OCI-LY7 (cell line): ENCODE results near the gene CDK17. TPM values are rescaled to one million over a fixed set of nuclear protein-coding genes. Genes with fewer than 3 reads are reported as not detected.

ENCODE experiments used
- BruUV-seq: library from RNA; stranded (reverse); fragments of 400-500 nt; replicated peaks from 2 replicates; lab custom pipeline; 2021; lab: Mats Ljungman, UMichigan
- CTCF ChIA-PET: fragments of 300-600 bp; sonication (Branson Sonifier 250); formaldehyde crosslinking; loops from one replicate; lab custom pipeline; 2022; ENCODE audit warnings: antibody characterized with exemption; ENCODE audit not compliant: unreplicated experiment; lab: Charles Lee
- POLR2A ChIA-PET: fragments of 300-600 bp; sonication (Branson Sonifier 250); formaldehyde crosslinking; loops from one replicate; lab custom pipeline; 2022; ENCODE audit warnings: antibody characterized with exemption; lab: Charles Lee
- DNase-seq: peaks from one replicate; pipeline ENCODE4 v3.0.0-alpha.2; 2015; ENCODE audit warnings: low spot score
- H2AFZ ChIP-seq: fragments of 200-600 bp; sonication (generic), shearing (Covaris generic); 2 replicates; pipeline ENCODE4 v1.6.1; 2014; ENCODE audit warnings: mild to moderate bottlenecking, antibody characterized with exemption, low read length, moderate library complexity
- H3K27ac ChIP-seq: fragments of 200-600 bp; sonication (generic); 2 replicates; pipeline ENCODE4 v1.5.1; 2014; ENCODE audit warnings: mixed run types, low read depth, mild to moderate bottlenecking, moderate library complexity, low read length, inconsistent platforms; ENCODE audit not compliant: poor library complexity, severe bottlenecking
- H3K36me3 ChIP-seq: fragments of 200-600 bp; sonication (generic); 2 replicates; pipeline ENCODE4 v1.6.1; 2014; ENCODE audit warnings: mild to moderate bottlenecking, antibody characterized with exemption, low read length, moderate library complexity, mixed read lengths; ENCODE audit not compliant: insufficient read depth
- H3K4me1 ChIP-seq: fragments of 200-600 bp; sonication (generic); 2 replicates; pipeline ENCODE4 v1.5.1; 2014; ENCODE audit warnings: mild to moderate bottlenecking, low read length; ENCODE audit not compliant: insufficient read depth, poor library complexity, severe bottlenecking
- H3K4me2 ChIP-seq: fragments of 200-600 bp; sonication (generic); 2 replicates; pipeline ENCODE4 v1.6.1; 2014; ENCODE audit warnings: mild to moderate bottlenecking, low read length
- H3K4me3 ChIP-seq: fragments of 200-600 bp; sonication (generic); 2 replicates; pipeline ENCODE4 v1.5.1; 2014; ENCODE audit warnings: mild to moderate bottlenecking, low read depth, low read length; ENCODE audit not compliant: poor library complexity, severe bottlenecking
- H3K79me2 ChIP-seq: fragments of 200-600 bp; sonication (generic); 2 replicates; pipeline ENCODE4 v1.6.1; 2016; ENCODE audit warnings: low read depth, mild to moderate bottlenecking, low read length, moderate library complexity, mixed read lengths; ENCODE audit not compliant: insufficient read depth
- H3K9me2 ChIP-seq: fragments of 200-600 bp; sonication (generic); 2 replicates; pipeline ENCODE4 v1.6.1; 2016; ENCODE audit warnings: mild to moderate bottlenecking, low read length, mixed read lengths; ENCODE audit not compliant: insufficient read depth
- H3K9me3 ChIP-seq: fragments of 200-600 bp; sonication (generic); 2 replicates; pipeline ENCODE4 v1.6.1; 2014; ENCODE audit warnings: mild to moderate bottlenecking, mixed run types, low read length, mixed read lengths
- H4K20me1 ChIP-seq: fragments of 200-600 bp; sonication (generic); 2 replicates; pipeline ENCODE4 v1.6.1; 2014; ENCODE audit warnings: mild to moderate bottlenecking, antibody characterized with exemption, low read length, moderate library complexity, mixed read lengths; ENCODE audit not compliant: insufficient read depth
- EZH2phosphoT487 ChIP-seq: fragments of 200-600 bp; sonication (generic); IDR thresholded peaks from 2 replicates; pipeline ENCODE4 v1.6.1; 2018; ENCODE audit warnings: low read depth, borderline replicate concordance, mild to moderate bottlenecking, mixed run types, antibody characterized with exemption, low read length, moderate library complexity, mixed read lengths
- intact Hi-C: fragments of 100-400 bp; cut with micrococcal nuclease; formaldehyde crosslinking; loops from one replicate; pipeline ENCODE4 v1.10.0; 2022; ENCODE audit not compliant: unreplicated experiment
- total RNA-seq, 2 experiments: library from RNA; depleted of rRNA in 1 of 2; stranded (reverse); fragments of >200 nt in 1 of 2; shearing (Covaris generic) in 1 of 2; gene quantifications; 2 replicates each; pipeline ENCODE4 v1.2.3, GENCODE V29; 2014 to 2022
- TF ChIP-seq, protein P1 (sequence below): fragments of 200-600 bp; sonication (generic); conservative IDR thresholded peaks from 2 replicates; pipeline ENCODE4 v1.5.1; 2014; ENCODE audit warnings: mild to moderate bottlenecking, antibody characterized with exemption, low read length, moderate library complexity, mixed read lengths

The CDK17 gene
- total RNA-seq, 2 experiments from 2014 or later: 34.5 to 43.4 TPM

- H3K9me3 ChIP-seq: no peaks in the 10 kb centered on the region
- DNase-seq: no peak
- no peak overlapping the region for H3K4me3 ChIP-seq
- no peak overlapping the region for H3K4me2 ChIP-seq
- no peaks in the 10 kb centered on the region for H4K20me1 ChIP-seq
- no peaks in the 10 kb centered on the region for H3K79me2 ChIP-seq
- intact Hi-C loops: loop anchor here (5.0 kb wide), 1 partner anchor 96 kb away; no protein-coding TSS in a partner anchor
- no peak for TF ChIP-seq EZH2phosphoT487
- TF ChIP-seq, protein P1, sequence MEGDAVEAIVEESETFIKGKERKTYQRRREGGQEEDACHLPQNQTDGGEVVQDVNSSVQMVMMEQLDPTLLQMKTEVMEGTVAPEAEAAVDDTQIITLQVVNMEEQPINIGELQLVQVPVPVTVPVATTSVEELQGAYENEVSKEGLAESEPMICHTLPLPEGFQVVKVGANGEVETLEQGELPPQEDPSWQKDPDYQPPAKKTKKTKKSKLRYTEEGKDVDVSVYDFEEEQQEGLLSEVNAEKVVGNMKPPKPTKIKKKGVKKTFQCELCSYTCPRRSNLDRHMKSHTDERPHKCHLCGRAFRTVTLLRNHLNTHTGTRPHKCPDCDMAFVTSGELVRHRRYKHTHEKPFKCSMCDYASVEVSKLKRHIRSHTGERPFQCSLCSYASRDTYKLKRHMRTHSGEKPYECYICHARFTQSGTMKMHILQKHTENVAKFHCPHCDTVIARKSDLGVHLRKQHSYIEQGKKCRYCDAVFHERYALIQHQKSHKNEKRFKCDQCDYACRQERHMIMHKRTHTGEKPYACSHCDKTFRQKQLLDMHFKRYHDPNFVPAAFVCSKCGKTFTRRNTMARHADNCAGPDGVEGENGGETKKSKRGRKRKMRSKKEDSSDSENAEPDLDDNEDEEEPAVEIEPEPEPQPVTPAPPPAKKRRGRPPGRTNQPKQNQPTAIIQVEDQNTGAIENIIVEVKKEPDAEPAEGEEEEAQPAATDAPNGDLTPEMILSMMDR: no peak
- CTCF ChIA-PET: no interaction called here
- H3K4me1 ChIP-seq: peaks cover 9% of the 10 kb centered on the region
- H2AFZ ChIP-seq: no peak overlapping the region
- no peak overlapping the region for H3K27ac ChIP-seq
- POLR2A ChIA-PET: interaction anchor here (0.7 kb wide), 2 partner anchors 35 to 964 kb away, joined by 4 to 5 read pairs; no protein-coding TSS in a partner anchor
- BruUV-seq: no TSS peak
- peaks cover 36% of the 10 kb centered on the region for H3K36me3 ChIP-seq
- no peaks in the 10 kb centered on the region for H3K9me2 ChIP-seq
Measured at GRCh38 chr12:96301732-96302131, 98.5 kb downstream of the CDK17 start.

DNA sequence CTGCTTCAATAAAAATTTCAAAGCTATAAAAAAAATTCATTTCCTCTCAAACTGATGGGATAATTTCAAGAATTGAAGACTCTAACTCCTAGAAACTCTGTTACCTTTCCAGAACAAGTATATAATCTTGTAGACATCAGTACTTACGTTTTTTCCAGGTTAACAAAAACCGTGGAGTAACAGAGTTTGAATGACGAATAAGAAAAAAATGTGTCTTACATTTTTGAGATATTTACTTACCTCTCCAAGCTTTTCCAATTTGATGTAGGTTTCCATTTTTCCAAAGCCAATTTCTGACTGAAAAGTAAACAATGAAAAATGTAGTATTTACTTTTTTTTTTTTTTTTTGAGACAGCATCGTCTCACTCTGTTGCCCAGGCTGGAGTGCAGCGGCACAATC, 100.2 kb downstream of the CDK17 start:
- Histone ChIP-seq H3K4me1 (peaks cover 26% of the 10 kb centered on the region), H3K4me2 (no peak overlapping the region), H3K9me2 (no peaks in the 10 kb centered on the region), H3K36me3 (peaks cover 37% of the 10 kb centered on the region), H3K9me3 (no peaks in the 10 kb centered on the region), H3K4me3 (no peak overlapping the region), H2AFZ (no peak overlapping the region), H4K20me1 (no peaks in the 10 kb centered on the region), H3K79me2 (no peaks in the 10 kb centered on the region), H3K27ac (no peak overlapping the region)
- intact Hi-C loops: loop anchor here (5.0 kb wide), 1 partner anchor 97 kb away; no protein-coding TSS in a partner anchor
- DNase-seq: no peak
- no TSS peak for BruUV-seq
- TF ChIP-seq, protein P1: no peak
- TF ChIP-seq EZH2phosphoT487: no peak
- ChIA-PET CTCF (no interaction called here), POLR2A (interaction anchor here (0.6 to 0.8 kb wide), 3 partner anchors 15 to 1961 kb away, joined by 3 to 5 read pairs (median 3); no protein-coding TSS in a partner anchor)

DNA sequence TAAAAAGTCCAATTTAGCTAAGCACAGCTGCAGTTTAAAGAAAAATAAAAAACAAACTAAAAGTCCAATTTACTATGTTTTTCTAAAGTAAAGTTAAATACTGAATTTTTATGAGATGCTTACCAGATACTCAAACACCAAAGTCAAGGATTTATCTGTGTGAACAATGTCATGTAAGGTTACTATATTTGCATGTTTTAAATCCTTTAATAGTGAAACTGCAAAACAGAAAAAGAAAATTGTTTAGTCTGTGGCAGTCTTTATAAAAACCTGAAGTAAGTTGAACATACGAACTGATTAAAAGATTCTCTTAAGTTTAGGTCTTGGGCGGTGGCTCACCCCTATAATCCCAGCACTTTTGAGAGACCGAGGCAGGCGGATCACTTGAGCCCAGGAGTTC, 102.7 kb downstream of the CDK17 start:
- H3K27ac ChIP-seq: no peak overlapping the region
- POLR2A ChIA-PET: interaction anchor here (0.6 to 1.0 kb wide), 2 partner anchors 11 to 206 kb away, joined by 3 to 4 read pairs; no protein-coding TSS in a partner anchor
- intact Hi-C loops: no loop called here
- no peaks in the 10 kb centered on the region for H3K9me2 ChIP-seq
- H4K20me1 ChIP-seq: no peaks in the 10 kb centered on the region
- no peak overlapping the region for H3K4me3 ChIP-seq
- BruUV-seq: no TSS peak
- no peak overlapping the region for H3K4me2 ChIP-seq
- H3K4me1 ChIP-seq: peaks cover 31% of the 10 kb centered on the region
- no peaks in the 10 kb centered on the region for H3K79me2 ChIP-seq
- no peak for DNase-seq
- no peak overlapping the region for H2AFZ ChIP-seq
- CTCF ChIA-PET: no interaction called here
- H3K36me3 ChIP-seq: peaks cover 54% of the 10 kb centered on the region
- TF ChIP-seq, protein P1: no peak
- TF ChIP-seq EZH2phosphoT487: no peak
- H3K9me3 ChIP-seq: no peaks in the 10 kb centered on the region
